NCI-H345 treated with DMSO at 0.1 percent for 48 hours (cell line): ENCODE measurements around the gene RAD51C.
A peak's percentile ranks its signal among the peaks of the same experiment; 100 is the strongest.
"Not testable (repeated sequence)": the region's sequence is repeated elsewhere in the genome, so short reads cannot be mapped to it uniquely, and the experiment has no call there.

Source experiments
- DNase-seq: peaks from one replicate; lab custom pipeline; 2025; ENCODE audit not compliant: unreplicated experiment; lab: John Stamatoyannopoulos, UW

Gene RAD51C

DNA sequence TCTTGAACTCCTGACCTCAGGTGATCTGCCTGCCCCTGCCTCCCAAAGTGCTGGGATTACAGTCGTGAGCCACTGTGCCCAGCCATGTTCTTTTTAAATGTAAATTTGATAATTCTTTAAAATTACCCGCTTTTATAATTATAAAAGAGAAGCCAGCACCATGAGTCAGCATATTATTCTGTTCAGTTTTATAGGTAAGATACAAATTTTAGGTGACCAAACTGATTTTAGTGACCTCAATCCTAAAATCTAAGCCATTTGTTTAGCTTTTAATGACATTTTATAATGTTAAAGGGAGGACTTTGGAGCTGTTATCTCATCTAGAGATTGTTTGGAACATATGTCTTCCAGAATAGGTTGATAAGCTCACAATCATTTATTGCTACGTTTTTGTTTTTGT, 42.4 kb downstream of the RAD51C start:
- no peak for DNase-seq

DNA sequence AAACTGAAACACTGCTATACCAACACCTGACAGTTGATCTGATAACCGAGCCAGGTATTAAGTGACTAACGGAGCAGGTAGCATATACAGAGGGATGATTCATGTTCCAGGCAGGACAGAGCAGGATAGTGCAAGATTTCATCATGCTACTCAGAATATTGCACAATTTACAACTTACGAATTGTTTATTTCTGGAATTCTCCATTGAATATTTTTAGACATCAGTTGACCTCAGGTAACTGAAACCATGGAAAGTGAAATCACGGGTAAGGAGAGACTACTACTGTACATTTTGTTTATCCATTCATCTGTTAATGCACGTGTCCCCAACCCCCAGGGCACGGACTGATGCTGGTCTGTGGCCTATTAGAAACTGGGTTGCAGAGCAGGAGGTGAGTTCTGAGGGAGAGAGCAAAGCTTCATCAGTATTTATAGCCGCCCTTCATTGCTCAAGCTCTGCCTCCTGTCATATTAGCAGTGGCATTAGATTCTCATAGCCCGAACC, 48.8 kb downstream of the RAD51C start:
- no peak for DNase-seq

DNA sequence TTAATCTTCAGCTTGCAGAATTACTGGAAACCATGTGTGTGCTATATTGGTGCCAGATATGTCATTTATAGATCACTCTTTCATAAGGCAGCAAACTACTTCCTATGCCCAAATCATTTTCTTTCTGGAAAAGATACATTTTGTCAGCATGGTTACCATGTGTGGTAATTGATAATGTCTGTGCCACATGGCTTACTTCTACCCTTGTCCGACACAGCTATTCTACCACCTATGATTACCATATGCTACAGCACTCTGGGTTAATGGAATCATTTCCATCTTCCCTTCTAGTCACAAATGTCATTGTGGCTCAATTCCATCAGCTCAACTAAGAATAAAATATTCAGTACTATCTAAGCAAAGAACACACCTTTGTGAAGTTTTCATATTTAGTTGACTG, 55.3 kb downstream of the RAD51C start:
- no peak for DNase-seq

DNA sequence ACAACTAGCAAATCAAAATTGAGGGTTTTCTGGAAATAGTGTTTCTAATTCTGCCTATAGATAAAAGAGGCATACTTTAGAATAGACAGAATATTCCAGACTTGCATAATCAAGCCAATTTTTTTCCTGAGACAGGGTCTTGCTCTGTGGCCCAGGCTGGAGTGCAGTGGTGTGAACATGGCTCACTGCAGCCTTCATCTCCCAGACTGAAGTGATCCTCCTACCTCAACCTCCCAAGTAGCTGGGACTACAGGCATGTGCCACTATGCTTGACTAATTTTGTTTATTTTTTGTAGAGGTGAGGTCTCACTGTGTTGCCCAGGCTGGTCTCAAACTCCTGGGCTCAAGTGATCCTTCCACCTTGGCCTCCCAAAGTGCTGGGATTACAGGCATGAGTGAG, 57.2 kb downstream of the RAD51C start:
- not testable (repeated sequence) for DNase-seq

DNA sequence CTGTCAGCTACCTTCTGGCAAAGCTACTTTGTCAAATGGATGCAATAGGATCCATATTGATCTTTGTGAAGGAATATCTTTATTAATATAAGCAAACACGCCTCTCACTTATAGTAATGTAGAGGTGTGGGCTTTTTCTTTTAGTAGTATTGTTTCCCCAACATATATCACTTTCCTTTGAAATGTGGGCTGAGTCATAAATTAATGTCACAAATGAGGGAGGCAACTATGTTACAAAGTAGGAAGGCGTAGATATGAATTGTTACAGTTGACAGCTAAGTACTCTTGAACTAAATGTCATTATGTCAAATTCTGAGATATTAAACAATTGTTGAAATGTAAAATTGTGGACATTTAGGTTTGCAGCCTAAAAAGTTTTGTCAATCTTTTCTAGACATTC, 60.6 kb downstream of the RAD51C start:
- no peak for DNase-seq

DNA sequence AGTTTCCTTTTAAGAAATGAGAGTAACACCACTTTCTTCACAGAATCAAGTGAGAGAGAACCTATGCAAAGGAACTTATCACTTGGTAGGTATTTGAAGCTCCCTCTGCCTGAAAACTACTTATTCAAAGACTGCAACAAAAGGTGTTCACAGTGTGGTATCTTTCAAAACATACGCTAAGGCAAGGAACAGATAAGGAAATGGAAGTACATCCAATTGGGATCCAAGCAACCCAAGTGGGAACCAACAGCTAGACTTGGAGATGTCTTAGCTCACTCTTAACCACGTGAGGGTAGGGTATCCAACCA, 62.8 kb downstream of the RAD51C start:
- DNase-seq = peak; percentile 55

DNA sequence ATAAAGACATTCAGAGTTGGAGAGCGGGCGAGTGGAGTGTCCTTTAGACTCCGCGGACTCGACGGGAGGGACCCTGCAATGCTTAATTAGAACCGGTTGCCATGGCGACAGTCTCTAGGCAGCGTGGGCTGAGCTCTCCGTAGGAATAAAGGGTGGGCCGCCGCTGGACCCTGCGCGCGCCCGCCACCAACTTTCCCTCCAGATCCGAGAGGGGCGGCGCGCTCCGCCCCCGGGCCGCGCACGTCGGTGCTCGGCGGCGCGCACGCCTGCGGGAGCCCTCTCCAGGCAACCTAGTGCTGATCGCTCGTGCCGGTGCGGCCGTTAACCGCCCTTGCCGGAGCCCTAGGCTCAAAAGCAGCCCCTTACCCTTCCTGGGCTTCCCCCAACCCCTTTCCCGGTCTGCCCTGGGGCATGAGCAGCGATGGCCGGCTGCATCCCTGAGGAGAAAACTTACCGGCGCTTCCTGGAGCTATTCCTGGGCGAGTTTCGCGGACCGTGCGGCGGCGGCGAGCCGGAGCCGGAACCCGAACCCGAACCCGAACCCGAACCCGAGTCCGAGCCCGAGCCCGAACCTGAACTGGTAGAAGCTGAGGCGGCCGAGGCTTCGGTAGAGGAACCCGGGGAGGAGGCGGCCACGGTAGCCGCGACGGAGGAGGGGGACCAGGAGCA, 63.3 kb downstream of the RAD51C start, which contains the start of gene PPM1E:
TSS of gene PPM1E (plus strand) at position 278 of the 669 bp plus-strand sequence.
- DNase-seq = peak; percentile 87

DNA sequence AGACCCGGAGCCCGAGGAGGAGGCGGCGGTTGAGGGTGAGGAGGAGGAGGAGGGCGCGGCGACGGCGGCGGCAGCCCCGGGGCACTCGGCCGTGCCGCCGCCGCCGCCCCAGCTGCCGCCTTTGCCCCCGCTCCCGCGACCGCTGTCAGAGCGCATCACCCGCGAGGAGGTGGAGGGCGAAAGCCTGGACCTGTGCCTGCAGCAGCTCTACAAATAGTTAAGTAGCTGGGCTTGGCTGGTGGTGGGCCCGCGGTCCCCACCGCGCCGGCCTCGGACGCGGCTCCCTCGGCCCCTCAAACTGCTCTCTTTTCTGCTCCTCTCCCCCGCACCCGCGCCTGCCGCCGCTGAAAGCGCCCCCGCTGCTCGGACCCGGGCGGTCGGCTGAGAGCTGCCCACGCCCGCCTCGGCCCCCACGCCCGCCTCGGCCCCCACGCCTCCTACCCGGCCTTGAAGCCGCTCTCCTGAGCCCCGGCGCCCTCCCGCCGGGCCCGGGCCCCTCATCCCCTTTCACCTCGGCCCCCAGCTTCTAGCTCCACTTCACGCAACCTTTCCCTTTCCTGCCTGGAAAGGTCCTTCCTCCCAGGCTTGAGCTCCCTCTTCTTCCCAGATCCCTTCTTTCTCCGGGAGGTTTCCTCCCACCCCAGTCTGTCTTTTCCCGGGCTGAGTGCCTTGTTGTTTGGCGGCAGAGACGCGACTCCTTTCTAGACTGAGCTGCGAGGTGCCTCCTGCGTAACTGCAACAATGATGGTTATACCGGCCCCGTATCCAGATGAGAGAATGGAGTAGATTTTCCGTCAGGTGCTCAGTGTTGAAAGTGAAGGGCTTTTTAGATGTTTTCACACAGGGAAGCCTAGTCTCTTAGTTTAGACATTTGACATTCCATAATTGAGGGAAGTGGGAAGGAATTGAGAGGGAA, 64.1 kb downstream of the RAD51C start:
- DNase-seq = peak; percentile 34

DNA sequence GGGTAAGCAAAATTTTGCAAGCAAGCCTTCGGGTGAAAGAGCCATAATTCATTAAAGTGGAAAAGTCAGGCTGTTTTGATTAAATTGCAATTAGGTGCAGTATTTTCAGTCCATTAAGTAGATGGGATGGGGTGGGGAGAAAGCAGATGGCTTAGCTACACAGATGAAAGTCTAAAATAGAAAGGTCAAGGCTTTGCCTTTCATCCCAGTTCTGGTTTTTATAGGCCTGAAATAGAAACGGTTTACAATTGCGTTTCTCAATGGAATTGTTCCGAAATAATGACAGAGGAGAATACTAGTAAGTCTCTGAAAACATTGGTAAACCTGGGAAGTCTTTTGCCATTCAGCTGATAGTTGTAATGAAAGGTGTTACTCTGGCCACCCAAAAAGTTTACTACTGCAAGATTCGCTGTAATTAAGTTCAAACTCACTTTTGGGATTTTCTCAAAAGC, 64.8 kb downstream of the RAD51C start:
- no peak for DNase-seq

DNA sequence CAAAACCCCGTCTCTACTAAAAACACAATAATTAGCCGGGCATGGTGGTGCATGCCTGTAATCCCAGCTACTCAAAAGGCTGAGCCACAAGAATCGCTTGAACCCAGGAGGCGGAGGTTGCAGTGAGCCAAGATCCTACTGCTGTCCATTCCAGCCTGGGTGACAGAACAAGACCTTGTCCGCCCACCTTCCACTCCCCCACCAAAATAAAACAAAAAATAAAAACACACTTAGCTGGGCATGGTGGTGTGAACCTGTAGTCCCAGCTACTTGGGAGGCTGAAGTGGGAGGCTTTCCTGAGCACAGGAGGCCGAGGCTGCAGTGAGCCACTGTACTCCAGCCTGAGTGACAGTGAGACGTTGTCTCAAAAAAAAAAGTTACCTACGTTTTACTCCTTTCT, 66.5 kb downstream of the RAD51C start:
- no peak for DNase-seq

DNA sequence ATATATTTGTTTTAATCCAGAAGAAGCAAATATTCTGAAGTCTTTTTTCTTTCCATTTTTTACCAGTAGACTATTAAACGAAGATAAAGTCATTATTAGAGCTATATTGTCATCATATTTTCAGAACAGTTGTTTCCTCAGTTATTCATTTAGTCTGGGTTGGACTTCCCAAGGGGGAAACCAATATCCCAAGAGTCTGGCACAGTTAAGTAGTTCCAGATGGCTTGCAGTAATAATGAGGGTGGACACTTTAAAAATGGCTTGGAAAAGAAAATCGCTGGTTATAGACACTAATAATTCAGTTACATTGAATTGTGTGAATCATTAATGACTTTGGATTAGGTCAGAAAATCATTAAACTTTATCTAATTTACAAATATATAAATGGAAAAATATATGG, 67.1 kb downstream of the RAD51C start:
- no peak for DNase-seq

DNA sequence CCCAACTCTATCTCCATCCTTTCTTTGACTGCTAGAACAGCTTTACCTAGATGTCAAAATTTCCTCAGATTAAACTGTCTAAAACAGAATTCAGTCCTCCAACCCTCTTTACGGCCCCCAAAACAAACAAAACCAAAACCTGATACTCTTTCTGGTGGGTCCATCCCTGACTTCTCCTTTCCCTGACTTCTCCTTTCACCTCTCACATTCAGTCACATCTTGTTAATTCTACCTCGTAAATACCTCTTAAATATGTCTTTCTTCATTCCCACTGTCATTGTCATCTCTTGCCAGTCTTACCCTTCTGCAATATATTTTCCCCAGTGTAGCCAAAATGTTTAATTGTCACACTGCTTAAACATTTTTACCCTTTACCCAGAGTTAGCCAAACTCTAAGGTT, 67.8 kb downstream of the RAD51C start:
- DNase-seq = no peak

DNA sequence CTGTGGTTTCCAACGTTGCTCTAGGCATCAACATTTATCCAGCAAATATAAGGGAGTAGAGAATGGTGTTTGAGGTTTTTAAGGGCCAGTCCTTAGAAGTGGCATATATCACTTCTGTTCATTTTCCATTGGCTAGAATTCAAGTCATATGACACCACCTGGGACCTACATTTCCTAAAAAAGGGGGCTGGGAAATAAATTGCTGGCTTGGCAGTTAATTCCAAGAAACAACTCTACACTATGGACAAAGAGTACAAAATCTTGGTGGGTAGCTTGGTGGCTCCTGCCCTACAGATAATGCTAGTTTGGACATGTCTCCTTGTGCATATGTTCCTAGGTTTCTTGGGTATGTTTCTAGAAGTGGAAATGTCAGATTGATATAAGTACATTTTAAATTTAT, 70.9 kb downstream of the RAD51C start:
- no peak for DNase-seq

DNA sequence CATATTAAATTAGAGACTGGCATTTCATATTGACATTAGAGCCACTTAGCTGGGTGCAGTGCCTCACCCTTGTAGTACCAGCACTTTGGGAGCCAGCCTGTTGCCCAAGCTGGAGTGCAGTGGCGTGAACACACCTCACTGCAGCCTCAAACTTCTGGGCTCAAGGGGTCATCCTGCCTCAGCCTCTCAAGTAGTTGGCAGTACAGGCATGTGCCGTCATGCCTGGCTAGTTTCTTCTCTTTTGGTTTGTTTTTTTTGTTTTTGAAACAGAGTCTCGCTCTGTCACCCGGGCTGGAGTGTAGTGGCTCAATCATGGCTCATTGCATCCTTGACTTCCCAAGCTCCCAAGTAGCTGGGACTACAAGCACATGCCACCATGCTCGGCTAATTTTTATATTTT, 72.0 kb downstream of the RAD51C start:
- DNase-seq = no peak

DNA sequence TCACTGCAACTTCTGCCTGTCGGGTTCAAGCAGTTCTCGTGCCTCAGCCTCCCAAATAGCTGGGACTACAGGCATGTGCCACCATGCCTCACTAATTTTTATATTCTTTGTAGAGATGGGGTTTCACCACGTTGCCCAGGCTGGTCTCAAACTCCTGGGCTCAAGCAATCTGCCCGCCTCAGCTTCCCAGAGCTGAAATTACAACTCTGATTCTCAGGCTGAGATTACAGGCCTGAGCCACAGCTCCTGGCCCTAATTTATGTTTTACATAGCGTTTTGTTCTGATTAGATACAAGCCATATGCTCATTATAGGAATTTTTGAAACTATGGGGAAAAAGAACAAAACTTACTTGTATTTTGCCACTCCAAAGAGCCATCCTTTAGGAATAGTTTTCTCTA, 86.1 kb downstream of the RAD51C start:
- not testable (repeated sequence) for DNase-seq

DNA sequence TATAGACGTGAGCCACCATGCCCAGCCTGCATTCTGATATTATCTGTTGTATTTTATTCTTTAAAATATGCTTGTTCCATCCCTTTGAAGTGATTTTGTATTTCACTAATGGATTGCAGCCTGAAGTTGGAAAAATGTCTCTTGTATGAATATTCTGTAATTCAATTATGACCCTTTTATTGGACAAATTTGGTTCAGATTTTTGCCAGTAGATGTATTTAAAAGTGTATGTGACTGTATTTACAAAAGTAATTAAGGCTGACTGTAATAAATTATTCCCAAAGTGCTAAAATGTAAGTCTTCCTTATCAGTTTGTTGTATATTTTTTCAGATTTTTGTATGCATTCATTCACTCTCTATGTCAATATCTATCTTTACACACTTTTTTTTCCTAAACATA, 87.0 kb downstream of the RAD51C start:
- DNase-seq = no peak

DNA sequence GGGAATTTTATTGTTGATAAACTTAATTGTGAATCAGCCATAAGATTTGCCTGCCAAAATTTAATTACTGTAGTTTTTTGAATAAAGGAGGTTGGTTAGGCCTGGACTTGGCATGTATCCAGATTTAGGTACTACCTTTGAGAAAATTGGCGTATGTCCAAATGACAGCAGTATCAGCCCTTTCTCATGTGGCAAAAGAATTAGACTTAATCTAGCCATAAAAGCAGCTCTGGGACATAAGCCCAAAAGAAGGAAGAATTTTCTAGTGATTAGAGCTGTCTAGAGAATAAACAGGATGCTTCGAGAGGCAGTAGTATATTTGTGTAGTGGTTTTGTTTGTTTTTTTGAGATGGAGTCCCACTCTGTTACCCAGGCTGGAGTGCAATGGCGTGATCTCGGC, 91.0 kb downstream of the RAD51C start:
- peak; percentile 94 for DNase-seq

DNA sequence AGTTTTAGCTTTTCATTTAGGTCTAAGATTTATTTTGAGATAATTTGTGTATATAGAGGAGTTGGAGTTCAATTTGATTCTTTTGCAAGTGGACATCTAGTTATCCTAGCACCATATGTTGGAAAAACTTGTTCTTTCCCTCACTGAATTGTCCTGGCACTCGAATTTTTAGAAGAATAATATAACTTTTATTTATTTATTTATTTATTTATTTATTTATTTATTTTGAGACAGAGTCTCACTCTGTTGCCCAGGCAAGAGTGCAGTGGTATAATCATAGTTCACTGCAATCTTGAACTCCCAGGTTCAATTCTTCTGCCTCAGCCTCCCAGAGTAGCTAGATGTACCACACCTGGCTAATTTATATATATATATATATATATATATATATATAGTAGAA, 92.7 kb downstream of the RAD51C start:
- no peak for DNase-seq
